SK-N-SH (cell line): ENCODE measurements around the gene TMEM60. TPM values are rescaled to one million over a fixed set of nuclear protein-coding genes. Genes with fewer than 3 reads are reported as not detected.

ENCODE experiments used
- CTCF ChIA-PET: fragments of 300-600, 350-600 bp; formaldehyde crosslinking; extraction: SDS; loops from one replicate; lab custom pipeline; 2021; lab: Yijun Ruan, JAX
- POLR2A ChIA-PET: fragments of 350-600 bp; sonication (Branson Sonifier 250); formaldehyde crosslinking; extraction: SDS; loops from one replicate; lab custom pipeline; 2020; ENCODE audit warnings: antibody characterized with exemption, inconsistent platforms; lab: Yijun Ruan, JAX
- DNase-seq: peaks from one replicate; pipeline ENCODE4 v3.0.0; 2012
- H2AFZ ChIP-seq: fragments of 200-600 bp; sonication (generic); 2 replicates; pipeline ENCODE4 v1.8.1; 2016; ENCODE audit warnings: antibody characterized with exemption, mild to moderate bottlenecking, low read depth
- H3F3A ChIP-seq: fragments of 200-600 bp; sonication (generic); replicated peaks from 2 replicates; pipeline ENCODE3; 2016; ENCODE audit warnings: antibody characterized with exemption, mild to moderate bottlenecking; ENCODE audit not compliant: insufficient read depth
- H3K27ac ChIP-seq, 2 experiments: fragments of 200-500 bp in 1 of 2; fragments of 200-600 bp in 1 of 2; sonication (Bioruptor generic) in 1 of 2; sonication (generic), shearing (Covaris generic) in 1 of 2; 2 replicates each; pipeline versions ENCODE4 v1.5.1 to v1.6.1; 2014 to 2016; ENCODE audit warnings: low read depth in 2 of 2, inconsistent platforms in 1 of 2, low read length in 1 of 2, mild to moderate bottlenecking in 1 of 2, mixed read lengths in 1 of 2
- H3K27me3 ChIP-seq: fragments of 200-600 bp; sonication (generic), shearing (Covaris generic); 2 replicates; pipeline ENCODE4 v1.6.1; 2016; ENCODE audit warnings: mixed run types; ENCODE audit not compliant: insufficient read depth
- H3K36me3 ChIP-seq, 2 experiments: fragments of 200-500 bp in 1 of 2; fragments of 200-600 bp in 1 of 2; sonication (Bioruptor generic) in 1 of 2; sonication (generic) in 1 of 2; replicated peaks in 1 of 2; 2 replicates each; pipeline versions ENCODE3 to v1.5.1; 2014 to 2016; ENCODE audit warnings: low read length in 1 of 2, mild to moderate bottlenecking in 1 of 2; ENCODE audit not compliant: insufficient read depth in 2 of 2, control insufficient read depth in 1 of 2
- H3K4me1 ChIP-seq, 2 experiments: fragments of 200-500 bp in 1 of 2; fragments of 200-600 bp in 1 of 2; sonication (Bioruptor generic) in 1 of 2; sonication (generic), shearing (Covaris generic) in 1 of 2; 2 replicates each; pipeline versions ENCODE4 v1.5.1 to v1.6.1; 2014 to 2016; ENCODE audit warnings: low read depth in 1 of 2, low read length in 1 of 2, mixed run types in 1 of 2; ENCODE audit not compliant: insufficient read depth in 2 of 2, control insufficient read depth in 1 of 2
- H3K4me2 ChIP-seq: fragments of 200-600 bp; sonication (generic), shearing (Covaris generic); 2 replicates; pipeline ENCODE4 v1.6.1; 2017; ENCODE audit warnings: mixed run types
- H3K4me3 ChIP-seq, 2 experiments: fragments of 200-500 bp in 1 of 2; fragments of 200-600 bp in 1 of 2; sonication (Bioruptor generic) in 1 of 2; sonication (generic), shearing (Covaris generic) in 1 of 2; 2 replicates each; pipeline versions ENCODE4 v1.5.1 to v1.8.1; 2014 to 2016; ENCODE audit warnings: low read depth in 2 of 2, inconsistent platforms in 1 of 2, low read length in 1 of 2, mild to moderate bottlenecking in 1 of 2, mixed read lengths in 1 of 2, moderate library complexity in 1 of 2
- H3K79me2 ChIP-seq: fragments of 200-600 bp; sonication (generic); 2 replicates; pipeline ENCODE4 v1.8.1; 2017; ENCODE audit warnings: mild to moderate bottlenecking; ENCODE audit not compliant: insufficient read depth
- H3K9ac ChIP-seq: fragments of 200-600 bp; sonication (generic); 2 replicates; pipeline ENCODE4 v1.6.1; 2017; ENCODE audit warnings: mixed run types
- H3K9me2 ChIP-seq: fragments of 200-600 bp; sonication (generic); 2 replicates; pipeline ENCODE4 v1.6.1; 2017; ENCODE audit warnings: mixed run types
- H3K9me3 ChIP-seq: fragments of 200-600 bp; sonication (generic); 2 replicates; pipeline ENCODE4 v1.6.1; 2017; ENCODE audit warnings: mixed run types, mild to moderate bottlenecking, moderate library complexity
- H4K20me1 ChIP-seq: fragments of 200-600 bp; sonication (generic); 2 replicates; pipeline ENCODE4 v1.6.1; 2017; ENCODE audit warnings: mild to moderate bottlenecking, mixed run types; ENCODE audit not compliant: insufficient read depth
- CHD2 ChIP-seq: fragments of 150-350 bp; IDR thresholded peaks from 2 replicates; pipeline ENCODE4 v1.6.1; 2018; ENCODE audit warnings: low read length; ENCODE audit not compliant: partially characterized antibody
- EZH2phosphoT487 ChIP-seq: fragments of 200-600 bp; sonication (generic); IDR thresholded peaks from 2 replicates; pipeline ENCODE4 v1.6.1; 2017; ENCODE audit warnings: low read depth, mixed run types, mild to moderate bottlenecking, antibody characterized with exemption, moderate library complexity, borderline replicate concordance
- GABPA ChIP-seq: IDR thresholded peaks from 2 replicates; pipeline ENCODE4 v1.4.0; 2012; ENCODE audit warnings: low read depth, mild to moderate bottlenecking
- GATA2 ChIP-seq: sonication (generic); formaldehyde crosslinking; IDR thresholded peaks from 2 replicates; pipeline ENCODE4 v1.5.0; 2020; ENCODE audit warnings: mild to moderate bottlenecking, missing genetic modification reagents
- PBX3 ChIP-seq: IDR thresholded peaks from 2 replicates; pipeline ENCODE4; 2012
- REST ChIP-seq: IDR thresholded peaks from 2 replicates; pipeline ENCODE4 v1.6.1; 2012; ENCODE audit warnings: mild to moderate bottlenecking, low read depth, low read length, moderate library complexity
- RFX5 ChIP-seq: IDR thresholded peaks from 2 replicates; pipeline ENCODE4 v1.6.1; 2012; ENCODE audit warnings: mild to moderate bottlenecking, improper control_type of control experiment, low read length
- SMC3 ChIP-seq: IDR thresholded peaks from 2 replicates; pipeline ENCODE4 v1.6.1; 2012; ENCODE audit warnings: low read depth, low read length, improper control_type of control experiment
- YY1 ChIP-seq: IDR thresholded peaks from 2 replicates; pipeline ENCODE4 v1.4.0; 2012; ENCODE audit warnings: low read depth, mild to moderate bottlenecking
- WGBS: methylation state at CpG from one replicate; pipeline ENCODE4 v1.1.6; 2017; ENCODE audit warnings: low lambda C conversion rate; 5-methylcytosine and 5-hydroxymethylcytosine counted together
- polyA plus RNA-seq, 3 experiments: library from polyadenylated mRNA; depleted of rRNA; stranded (reverse); fragments of >200 nt; gene quantifications; 2 replicates each; pipeline ENCODE4 v1.2.3, GENCODE V29; 2012

Gene TMEM60
- polyA plus RNA-seq, 1 of the 3 experiments (the other 2 are of a cell fraction), result 24.8 TPM

GRCh38 chr7:77753173-77753572 lies 45.1 kb downstream of the TMEM60 start:
- ChIA-PET CTCF (interaction anchor here (1.2 to 12.4 kb wide), 5 partner anchors 9 to 99 kb away, joined by 3 to 392 read pairs (median 4); partner anchors contain the start of gene RSBN1L), POLR2A (no interaction called here)
- WGBS, result 71% methylated on average over 1 of the region's 1 CpG

GRCh38 chr7:77752016-77752415 lies 46.2 kb downstream of the TMEM60 start:
- Histone ChIP-seq H3K9ac (no peak overlapping the region), H3K4me2 (no peak overlapping the region), H3K27me3 (no peaks in the 10 kb centered on the region), H2AFZ (no peak overlapping the region), H3K9me3 (no peaks in the 10 kb centered on the region), H3K36me3 (peaks cover 19 to 22% of the 10 kb centered on the region in 2 experiments), H3F3A (no peaks in the 10 kb centered on the region), H4K20me1 (no peaks in the 10 kb centered on the region), H3K4me1 (peaks cover 3 to 6% of the 10 kb centered on the region in 2 experiments; a peak in 2 of 4 replicates), H3K9me2 (no peaks in the 10 kb centered on the region), H3K79me2 (peaks cover 20% of the 10 kb centered on the region; the same call in 1 of the 2 replicates), H3K4me3 (no peak overlapping the region), H3K27ac (no peak overlapping the region)
- POLR2A ChIA-PET, result no interaction called here
- TF ChIP-seq SMC3 (no peak), GABPA (no peak), GATA2 (CRISPR knock-in tag) (peak; percentile 39; the same call in 1 of the 2 replicates), EZH2phosphoT487 (no peak)
- no peak for DNase-seq
- 89% methylated on average over 2 of the region's 2 CpGs for WGBS
- CTCF ChIA-PET, result interaction anchor here (1.5 to 12.4 kb wide), 2 partner anchors 55 to 98 kb away, joined by 4 to 392 read pairs; no protein-coding TSS in a partner anchor

More at GRCh38 chr7:77753173-77753572, 45.1 kb downstream of the TMEM60 start:
- no peak overlapping the region for H3K27ac ChIP-seq
- H3K4me2 ChIP-seq, result no peak overlapping the region
- H4K20me1 ChIP-seq, result no peaks in the 10 kb centered on the region
- no peaks in the 10 kb centered on the region for H3K9me3 ChIP-seq
- no peak overlapping the region for H3K4me3 ChIP-seq
- TF ChIP-seq YY1, result no peak
- no peak for TF ChIP-seq CHD2
- no peak for TF ChIP-seq RFX5
- TF ChIP-seq GABPA, result no peak
- no peak for TF ChIP-seq REST
- TF ChIP-seq PBX3, result no peak
- H3F3A ChIP-seq, result no peaks in the 10 kb centered on the region
- peaks cover 20% of the 10 kb centered on the region; the same call in 1 of the 2 replicates for H3K79me2 ChIP-seq
- H2AFZ ChIP-seq, result no peak overlapping the region
- no peak for DNase-seq
- H3K4me1 ChIP-seq, result peaks cover 3 to 6% of the 10 kb centered on the region in 2 experiments; a peak in 2 of 4 replicates
- no peaks in the 10 kb centered on the region for H3K9me2 ChIP-seq
- no peak overlapping the region for H3K9ac ChIP-seq
- H3K27me3 ChIP-seq, result no peaks in the 10 kb centered on the region
- peaks cover 19 to 22% of the 10 kb centered on the region in 2 experiments for H3K36me3 ChIP-seq
